Epithelial cell of esophagus (primary cell): ENCODE measurements around the gene TEX35.

Experiments
- DNase-seq: peaks from one replicate; pipeline ENCODE4 v3.0.0; 2010; ENCODE audit warnings: low read depth
- H3K4me3 ChIP-seq: 2 replicates; pipeline ENCODE4 v1.5.1; 2011; ENCODE audit warnings: mild to moderate bottlenecking, low read length, control low read depth
- CTCF ChIP-seq: IDR thresholded peaks from 2 replicates; pipeline ENCODE4 v1.5.1; 2011; ENCODE audit warnings: low read depth, mild to moderate bottlenecking, low read length, control low read depth, inconsistent platforms; ENCODE audit not compliant: insufficient read depth; ENCODE audit errors: missing control alignments

The TEX35 gene

DNA sequence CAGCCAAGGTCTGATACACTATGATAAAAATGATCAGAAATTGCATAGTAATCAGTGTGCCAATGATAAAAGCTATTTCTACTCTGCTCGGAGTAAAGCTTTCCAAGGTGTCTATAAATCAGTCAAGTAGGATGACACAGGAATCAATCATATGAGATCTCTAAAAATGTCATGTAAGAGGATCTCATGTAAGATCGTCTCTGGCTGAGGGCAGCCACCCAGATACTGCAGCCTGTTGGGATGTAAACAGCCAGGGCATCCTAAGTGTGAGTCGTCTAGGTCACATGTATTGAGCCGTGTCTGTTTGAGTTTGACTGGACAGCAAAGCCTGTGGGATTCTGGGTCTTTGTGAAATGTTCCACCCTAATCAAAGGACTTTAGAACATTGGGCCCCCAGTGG lies 2.8 kb upstream of the TEX35 start:
- TF ChIP-seq CTCF = no peak
- DNase-seq = no peak

DNA sequence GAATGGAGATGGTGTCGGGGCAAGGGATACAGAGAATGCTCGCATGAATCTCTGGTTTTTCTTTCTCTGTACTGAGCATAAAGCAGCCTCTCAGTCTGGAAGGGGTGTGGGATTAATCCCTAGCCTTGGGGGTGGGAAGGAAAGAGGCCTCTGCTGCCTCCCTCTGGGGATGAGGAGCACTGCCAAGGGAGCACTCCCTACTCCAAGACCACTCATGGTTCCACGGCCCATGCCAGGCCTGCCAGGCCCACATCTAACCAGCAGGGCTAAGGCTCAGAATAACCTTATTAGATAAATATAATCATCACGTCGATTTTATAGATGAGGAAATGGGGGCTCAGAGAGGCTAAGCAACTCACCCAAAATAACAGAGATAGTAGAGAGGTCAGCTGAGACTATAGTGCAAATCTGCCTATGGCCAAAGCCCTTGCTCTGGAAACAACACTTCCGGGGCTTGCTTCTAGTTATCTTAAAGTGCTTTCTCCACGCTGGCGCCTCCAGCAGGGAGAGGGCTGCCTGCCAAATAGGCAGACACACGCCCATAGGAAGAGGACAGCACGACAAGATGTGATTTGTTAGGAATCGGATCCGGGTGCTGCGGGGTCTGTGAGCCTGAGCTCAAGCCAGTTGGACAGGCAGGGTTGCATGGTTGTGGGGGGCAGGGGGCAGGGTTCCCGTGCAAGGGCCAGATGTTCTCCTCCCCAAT lies 522 bp downstream of the TEX35 start:
- H3K4me3 ChIP-seq = no peak overlapping the region
- no peak for TF ChIP-seq CTCF
- peak; percentile 27 for DNase-seq

More for the DNA sequence above, 2.8 kb upstream of the TEX35 start:
- no peak overlapping the region for H3K4me3 ChIP-seq

GRCh38 chr1:178516110-178516509 lies 3.2 kb downstream of the TEX35 start:
- H3K4me3 ChIP-seq = no peak overlapping the region

GRCh38 chr1:178518894-178519293 lies 6.0 kb downstream of the TEX35 start:
- peak; percentile 73 for DNase-seq
- no peak overlapping the region for H3K4me3 ChIP-seq

More at GRCh38 chr1:178516110-178516509, 3.2 kb downstream of the TEX35 start:
- TF ChIP-seq CTCF = no peak
- DNase-seq = no peak

DNA sequence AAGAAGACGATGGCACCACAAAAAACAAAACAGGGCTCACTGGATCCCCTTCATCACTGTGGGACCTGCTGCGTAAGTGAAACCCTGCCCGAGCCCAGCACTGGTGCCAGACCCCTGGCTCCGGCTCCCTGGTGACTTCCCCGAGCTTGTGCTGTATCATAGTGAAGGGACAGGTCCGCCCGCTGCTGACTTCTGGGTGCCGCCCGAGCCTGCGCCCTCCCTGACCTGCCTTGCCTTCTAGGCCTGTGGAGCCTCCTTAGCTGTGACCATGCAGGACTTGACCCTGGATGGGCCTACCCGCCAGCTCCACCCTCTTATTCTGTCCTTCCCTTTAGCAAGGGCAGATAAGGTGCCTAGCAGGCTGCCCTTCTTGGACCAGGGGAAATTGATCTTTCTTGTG lies 7.9 kb downstream of the TEX35 start:
- no peak overlapping the region for H3K4me3 ChIP-seq
- DNase-seq = no peak
- TF ChIP-seq CTCF = no peak

More at GRCh38 chr1:178518894-178519293, 6.0 kb downstream of the TEX35 start:
- TF ChIP-seq CTCF = no peak

DNA sequence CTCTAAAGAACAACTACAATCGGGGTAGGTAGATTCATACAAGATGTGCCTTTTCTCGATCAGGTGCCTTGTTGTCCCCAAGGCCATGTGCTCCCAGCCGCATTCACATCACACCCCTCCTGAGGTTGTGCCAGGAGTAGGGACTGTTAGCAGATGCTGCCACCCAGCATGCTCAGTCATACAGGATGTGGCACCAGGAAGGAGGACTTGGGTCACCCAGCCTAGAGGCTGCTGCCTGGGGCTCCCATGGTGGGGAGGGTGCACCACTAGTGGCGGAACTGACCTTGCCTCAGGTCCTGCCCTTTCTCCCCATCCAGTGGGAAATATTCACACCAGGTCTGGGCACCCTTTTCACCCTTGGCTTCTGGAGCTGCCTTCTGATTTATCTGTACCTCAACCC lies 8.3 kb downstream of the TEX35 start:
- TF ChIP-seq CTCF = no peak
- DNase-seq = no peak
- H3K4me3 ChIP-seq = no peak overlapping the region

- H3K4me3 ChIP-seq = no peak overlapping the region
- no peak for DNase-seq
- TF ChIP-seq CTCF = no peak
Observed at GRCh38 chr1:178527117-178527516, 14.2 kb downstream of the TEX35 start.
